ENCODE measurements around the gene NVL. TPM values are rescaled to one million over a fixed set of nuclear protein-coding genes. Genes with fewer than 3 reads are reported as not detected.
A peak's percentile ranks its signal among the peaks of the same experiment; 100 is the strongest.
"Not testable (repeated sequence)": the region's sequence is repeated elsewhere in the genome, so short reads cannot be mapped to it uniquely, and the experiment has no call there.

NVL gene
- total RNA-seq, 1 experiment from 2014 or later, result 41.5 TPM

DNA sequence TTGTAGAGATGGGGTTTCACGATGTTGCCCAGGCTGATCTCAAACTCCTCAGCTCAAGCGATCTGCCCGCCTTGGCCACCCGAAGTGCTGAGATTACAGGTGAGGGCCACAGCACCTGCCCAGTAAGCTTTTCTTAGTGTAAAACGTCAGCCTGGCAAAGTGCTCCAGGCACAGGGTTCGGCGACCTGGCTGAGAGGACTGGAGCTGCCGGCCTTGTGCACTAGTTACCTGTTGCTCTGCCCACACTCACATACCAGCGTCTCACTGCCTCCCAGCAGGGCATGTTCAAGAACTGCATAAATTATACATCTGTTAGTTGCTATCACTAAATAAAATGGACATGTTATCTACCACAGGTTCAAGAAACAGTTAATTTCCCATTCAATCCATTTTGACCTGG lies 91.8 kb downstream of the NVL start:
- DNase-seq (ENCODE audit: extremely low read depth, low read depth), result no peak

DNA sequence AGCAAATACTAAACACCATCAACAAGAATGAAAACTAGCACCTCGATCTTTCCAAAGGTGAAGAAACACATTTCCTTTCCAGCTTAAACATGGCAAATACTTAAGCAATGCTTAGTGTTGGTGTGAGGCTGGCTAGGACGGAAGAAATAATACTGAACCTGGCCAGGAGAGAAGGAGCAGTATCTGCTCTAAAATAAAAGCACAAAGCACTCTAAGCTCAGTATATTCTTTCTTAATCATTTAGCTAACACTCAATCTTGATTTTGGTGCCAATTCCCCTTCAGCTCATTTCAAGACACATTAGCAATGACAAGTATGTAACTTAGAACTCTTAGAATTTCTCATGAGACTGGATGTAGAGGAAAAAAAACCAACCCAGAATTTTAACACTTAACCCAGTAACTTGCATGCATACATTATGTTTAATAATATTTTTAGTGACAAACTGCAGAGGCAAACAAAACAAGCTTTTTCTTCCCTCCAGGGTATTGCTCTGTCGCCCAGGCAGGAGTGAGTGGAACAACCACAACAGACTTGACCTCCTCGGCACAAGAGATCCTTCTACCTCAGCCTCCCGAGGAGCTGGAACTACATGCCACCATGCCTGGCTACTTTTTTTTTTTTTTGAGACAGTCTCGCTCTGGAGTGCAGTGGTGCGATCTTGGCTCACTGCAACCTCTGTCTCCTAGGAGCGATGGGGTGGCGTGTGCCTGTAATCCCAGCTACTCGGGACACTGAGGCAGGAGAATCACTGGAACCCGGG lies 92.7 kb downstream of the NVL start:
- no peak for DNase-seq (ENCODE audit: extremely low read depth, low read depth)

DNA sequence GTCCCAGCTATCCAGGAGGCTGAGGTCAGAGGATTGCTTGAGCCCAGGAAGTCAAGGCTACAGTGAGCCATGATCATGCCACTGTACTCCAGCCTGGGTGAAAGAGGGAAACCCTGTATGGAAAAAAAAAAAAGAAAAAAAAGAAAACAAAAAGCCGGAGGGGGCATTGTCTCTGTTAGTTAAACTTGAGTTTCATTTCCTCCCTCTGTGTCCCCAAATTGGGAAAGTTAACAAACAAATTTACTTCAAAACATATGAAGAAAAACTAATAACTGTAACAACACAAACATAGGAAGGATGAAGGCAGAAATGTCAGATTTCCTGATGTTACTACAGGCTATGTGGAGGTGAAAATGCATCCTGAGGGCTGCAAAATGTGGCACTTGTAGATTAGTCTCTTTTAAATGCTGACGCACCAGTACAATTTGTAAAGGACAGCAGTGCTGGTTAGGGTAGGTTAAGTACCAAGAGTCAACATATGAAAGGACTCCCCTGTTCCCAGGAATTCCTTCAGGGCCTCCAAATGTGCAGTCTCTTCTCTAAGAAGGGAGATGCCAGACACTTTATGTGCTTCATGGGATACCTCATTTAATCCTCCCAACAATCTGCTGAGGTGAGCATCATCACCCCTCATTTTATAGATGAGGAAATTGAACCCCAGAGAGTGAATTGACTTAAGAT lies 94.0 kb downstream of the NVL start:
- no peak for DNase-seq (ENCODE audit: extremely low read depth, low read depth)

DNA sequence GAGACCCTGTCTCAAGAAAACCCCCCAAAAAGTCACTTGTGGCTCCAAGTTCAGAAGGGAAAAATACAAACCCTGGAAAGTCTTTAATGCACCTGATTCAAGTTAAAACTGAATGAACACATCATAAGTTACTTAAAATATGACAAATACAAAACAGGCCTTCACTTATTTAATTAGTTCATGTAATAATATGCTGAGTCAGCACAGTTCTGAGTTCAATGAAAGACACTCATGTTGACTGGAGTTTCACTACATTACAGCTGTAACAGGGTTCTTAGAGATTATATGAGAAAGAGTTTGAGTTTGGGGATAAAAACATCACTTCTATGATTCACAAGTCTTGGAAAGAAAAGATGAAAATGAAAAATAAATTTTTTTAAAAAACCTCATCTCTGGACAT lies 96.0 kb downstream of the NVL start:
- no peak for DNase-seq (ENCODE audit: extremely low read depth, low read depth)

DNA sequence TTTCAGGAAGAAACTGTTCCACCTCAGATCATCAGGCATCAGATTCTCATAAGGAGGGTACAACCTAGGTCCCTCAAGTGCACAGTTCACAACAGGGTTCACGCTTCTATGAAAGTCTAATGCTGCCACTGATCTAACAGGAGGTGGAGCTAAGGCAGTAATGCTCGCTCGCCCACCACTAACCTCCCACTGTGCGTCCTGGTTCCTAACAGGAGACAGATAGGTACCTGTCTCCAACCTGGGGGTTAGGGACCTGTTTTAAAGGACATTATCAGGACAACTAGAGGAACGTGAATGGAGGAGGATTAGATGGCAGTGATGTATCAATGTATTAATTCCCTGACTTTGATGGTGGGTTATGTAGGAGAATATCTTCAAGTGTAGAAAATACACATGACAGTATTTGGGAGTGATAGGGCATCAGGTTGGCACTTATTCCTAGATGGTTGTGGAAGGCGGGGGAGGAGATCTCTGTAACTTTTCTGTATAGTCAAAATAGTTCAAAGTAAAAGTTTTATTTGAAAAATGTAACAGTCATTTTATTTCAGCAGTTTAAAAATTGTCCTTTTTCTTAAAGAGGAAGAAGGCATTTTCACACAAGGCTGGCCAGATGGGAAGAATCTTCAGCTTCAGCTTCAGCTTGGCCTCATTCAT lies 103.0 kb downstream of the NVL start:
- DNase-seq (ENCODE audit: extremely low read depth, low read depth), result no peak

DNA sequence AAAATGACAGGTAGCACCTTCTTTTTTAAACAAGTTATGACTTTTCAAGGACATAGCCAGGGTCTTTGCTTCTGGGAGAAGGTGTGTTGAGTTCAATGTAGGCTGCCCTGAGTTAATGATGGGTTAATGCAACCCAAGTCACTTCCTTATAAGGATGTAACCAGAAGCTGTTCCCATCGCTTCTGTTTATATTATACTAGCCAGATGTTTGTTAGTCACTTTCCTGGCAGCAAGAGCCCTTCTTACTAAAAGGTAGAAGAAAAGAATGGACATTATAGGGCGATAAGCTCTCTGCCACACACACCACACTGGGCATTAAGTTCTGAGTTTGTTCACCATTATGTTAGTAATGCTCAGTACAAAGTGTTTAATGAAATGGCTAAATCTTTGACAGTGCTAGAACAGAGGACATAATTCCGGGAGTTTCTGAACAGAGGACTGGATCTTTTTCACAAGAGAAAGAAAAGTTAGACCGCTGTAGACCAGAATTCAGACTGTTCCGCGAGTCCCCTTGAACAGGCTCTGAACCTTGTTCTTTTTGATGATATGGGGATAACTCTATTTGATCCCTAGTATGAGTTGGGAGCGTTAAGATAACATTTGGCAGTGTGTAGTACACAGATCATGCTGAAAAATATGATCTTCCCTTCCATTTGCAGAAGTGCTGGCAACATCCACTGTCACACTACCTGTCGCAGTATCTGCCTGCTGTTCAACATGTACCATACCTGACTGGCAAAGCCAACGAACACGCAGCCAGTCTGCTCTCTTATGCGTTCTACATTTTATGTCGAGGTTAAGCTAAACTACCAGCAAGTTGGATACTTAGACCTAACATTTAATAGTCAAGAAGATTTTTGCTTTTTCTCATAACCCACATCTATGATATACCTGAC lies 105.9 kb downstream of the NVL start:
- DNase-seq (ENCODE audit: extremely low read depth, low read depth), result no peak

- no peak for DNase-seq (ENCODE audit: extremely low read depth, low read depth)
Observed at GRCh38 chr1:224219612-224220059, 110.3 kb downstream of the NVL start.

GRCh38 chr1:224219011-224219611 lies 110.9 kb downstream of the NVL start:
- DNase-seq (ENCODE audit: extremely low read depth, low read depth), result no peak

GRCh38 chr1:224217655-224218623 lies 112.0 kb downstream of the NVL start:
- no peak for DNase-seq (ENCODE audit: extremely low read depth, low read depth)

- DNase-seq (ENCODE audit: extremely low read depth, low read depth), result no peak
Observed at GRCh38 chr1:224216382-224216781, 113.6 kb downstream of the NVL start.

DNA sequence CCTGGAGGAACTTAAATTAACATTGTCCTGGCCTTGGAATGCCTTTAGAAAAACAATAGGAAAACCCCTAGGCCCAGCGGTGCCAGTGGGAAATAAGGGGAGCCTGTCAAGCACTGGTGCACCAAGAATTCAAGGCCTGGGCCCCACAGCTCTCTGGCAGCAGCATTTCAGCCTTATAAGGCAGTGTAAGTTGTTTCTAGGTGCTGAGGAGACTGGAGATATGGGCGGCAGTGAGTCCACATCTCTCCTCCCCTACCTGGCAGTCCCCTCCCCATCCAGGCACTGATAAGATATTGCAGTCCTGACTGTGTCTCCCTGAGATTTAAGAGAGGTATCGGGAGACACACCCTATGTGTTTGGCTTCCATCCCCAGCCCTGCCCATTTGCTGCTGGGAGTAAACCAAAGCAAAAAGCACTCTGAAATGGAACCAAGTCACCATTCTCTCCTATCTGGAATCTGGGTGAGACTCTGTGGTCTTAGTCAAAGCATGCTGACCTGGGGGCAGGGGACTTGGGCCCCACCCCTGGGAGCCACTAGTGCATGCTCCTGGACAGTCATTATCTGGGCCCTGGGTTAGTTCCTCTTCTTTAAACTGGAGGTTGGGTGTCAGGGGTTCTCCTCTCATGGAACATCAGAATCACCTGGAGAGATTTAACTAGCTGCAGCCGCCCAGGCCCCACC lies 116.4 kb downstream of the NVL start:
- DNase-seq (ENCODE audit: extremely low read depth, low read depth), result no peak

GRCh38 chr1:224212618-224213061 lies 117.3 kb downstream of the NVL start:
- DNase-seq (ENCODE audit: extremely low read depth, low read depth), result no peak

GRCh38 chr1:224211206-224211962 lies 118.6 kb downstream of the NVL start:
- peak; percentile 27 for DNase-seq (ENCODE audit: extremely low read depth, low read depth)

- not testable (repeated sequence) for DNase-seq (ENCODE audit: extremely low read depth, low read depth)
Observed at GRCh38 chr1:224205931-224206538, 123.9 kb downstream of the NVL start.

- DNase-seq (ENCODE audit: extremely low read depth, low read depth), result peak; percentile 20
Observed at GRCh38 chr1:224205438-224205840, 124.5 kb downstream of the NVL start.

DNA sequence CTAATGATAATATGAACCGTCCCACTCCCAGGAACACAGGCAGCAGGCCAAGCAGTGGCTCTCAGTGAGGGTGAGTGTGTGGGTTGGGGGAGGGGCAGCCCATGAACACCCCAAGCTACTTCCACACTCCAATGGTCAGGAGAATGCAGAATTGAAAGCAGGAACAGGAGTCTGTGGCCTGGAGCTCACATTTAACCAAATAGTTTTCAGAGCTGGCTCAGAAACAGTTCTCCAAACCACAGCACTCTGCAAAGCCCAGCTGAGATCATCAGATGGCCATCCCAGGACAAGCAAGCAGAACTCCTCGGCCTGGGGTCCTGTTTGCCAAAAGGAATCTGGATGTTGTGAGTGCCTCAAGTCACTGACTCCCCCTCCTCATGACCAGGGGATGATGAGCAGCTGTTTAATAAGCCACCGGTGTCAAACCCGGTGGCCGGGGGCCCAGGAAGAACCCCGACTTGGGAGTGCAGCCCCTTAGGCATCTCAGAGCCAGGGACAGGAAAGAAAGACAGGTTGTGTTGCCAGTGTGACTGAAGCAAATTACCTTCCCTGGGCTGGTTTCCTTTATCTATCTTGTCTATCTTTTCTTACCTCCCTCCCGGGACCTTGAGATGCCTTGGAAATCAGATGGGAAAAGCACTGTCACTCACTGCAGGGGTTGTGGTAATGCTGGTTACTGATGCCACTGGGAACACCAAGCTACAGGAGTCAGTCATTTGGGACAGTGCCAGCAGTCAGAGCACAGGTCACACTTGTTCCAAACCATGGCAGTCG lies 126.5 kb downstream of the NVL start:
- DNase-seq (ENCODE audit: extremely low read depth, low read depth), result no peak

Data from NCI-H460 (cell line).